Endometrial microvascular endothelial cells (primary cell): Measurements from ENCODE around the gene FAM181A. TPM values are rescaled to one million over a fixed set of nuclear protein-coding genes. Genes with fewer than 3 reads are reported as not detected.

ENCODE experiments used
- in situ Hi-C: cut with HindIII; loops from 2 replicates; pipeline ENCODE4 v1.10.0; 2017; ENCODE audit warnings: low sequenced_read_pairs, low pct_unique_long_range_greater_than_20kb; ENCODE audit errors: inconsistent ontology term
- total RNA-seq: library from RNA; depleted of rRNA; stranded (reverse); fragments of >200 nt; gene quantifications from one replicate; pipeline ENCODE4 v1.2.3, GENCODE V29; 2015; ENCODE audit errors: inconsistent ontology term

FAM181A gene
- total RNA-seq, 1 donor from 2014 or later = not detected

DNA sequence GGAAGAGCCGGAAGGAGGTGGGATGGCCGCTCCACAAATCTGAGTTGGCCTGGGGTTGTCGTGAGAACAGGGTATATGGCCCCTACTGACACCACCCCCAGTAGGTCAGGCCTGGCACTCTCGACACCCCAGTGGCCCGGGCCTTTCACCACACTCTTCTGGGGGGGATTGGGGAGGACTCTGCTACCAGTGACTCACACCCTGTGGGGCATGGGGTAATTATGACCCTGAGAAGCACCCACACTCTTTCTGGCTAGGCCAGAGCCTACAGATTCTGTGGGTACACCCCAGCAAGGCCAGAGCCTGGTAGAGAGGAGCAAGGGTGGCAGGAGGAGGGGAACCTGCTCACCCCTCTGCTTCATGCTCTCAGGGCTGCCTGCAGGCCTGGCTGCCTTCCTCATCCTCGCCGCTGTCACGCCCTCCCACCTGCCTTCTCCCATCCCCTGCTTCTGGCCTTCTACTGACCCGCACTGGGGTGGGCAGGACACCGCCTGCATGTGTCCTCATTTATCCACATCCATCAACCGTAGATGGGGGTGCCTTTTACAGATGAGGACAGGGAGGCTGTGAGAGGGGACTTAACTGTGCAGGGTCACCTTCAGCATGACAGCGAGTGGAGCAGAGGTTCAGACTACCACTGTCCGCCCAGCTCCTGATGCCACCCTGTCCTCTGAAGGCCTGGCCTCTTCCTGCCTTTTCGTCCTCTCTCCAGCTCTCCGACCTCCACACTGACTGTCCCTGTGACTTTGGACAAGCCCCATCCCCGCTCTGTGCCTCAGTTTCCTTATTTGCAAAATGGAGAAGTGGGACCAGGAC, 30.8 kb downstream of the FAM181A start:
- in situ Hi-C loops = no loop called here

DNA sequence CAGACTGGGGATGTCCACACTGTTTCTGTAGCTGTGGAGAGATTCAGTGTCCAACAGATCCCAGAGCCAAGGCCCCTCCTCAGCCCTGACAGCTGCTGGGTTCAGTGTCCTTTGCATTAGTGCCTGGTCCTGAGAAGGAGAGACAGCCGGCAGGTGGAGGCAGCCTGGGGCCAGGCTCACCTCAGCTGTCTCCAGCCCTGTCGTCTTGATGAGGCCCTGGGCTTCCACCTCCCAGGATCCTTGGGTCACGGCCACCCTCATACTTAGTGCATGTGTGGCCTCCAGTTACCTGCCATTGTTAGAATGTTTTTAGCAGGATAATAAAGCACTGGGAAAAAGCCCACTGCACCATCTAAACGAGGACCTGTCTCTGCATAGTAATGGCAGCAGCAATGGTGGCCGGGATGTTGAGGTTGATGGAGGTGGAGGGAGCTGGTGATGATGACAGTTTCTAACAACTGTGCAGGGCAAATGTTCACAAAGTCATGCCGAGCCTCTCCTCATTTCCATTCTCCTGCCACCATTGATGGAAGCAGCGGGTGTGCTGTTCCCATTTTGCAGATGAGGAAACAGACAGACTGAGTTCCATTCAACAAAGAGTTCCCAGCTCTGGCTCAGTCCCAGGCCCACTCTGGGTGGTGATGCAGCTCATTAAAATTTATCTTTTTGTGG, 31.6 kb downstream of the FAM181A start:
- in situ Hi-C loops = no loop called here

GRCh38 chr14:93959239-93960107, 32.3 kb downstream of the FAM181A start:
- in situ Hi-C loops = no loop called here

- in situ Hi-C loops = no loop called here
These were observed 32.9 kb downstream of the FAM181A start for GRCh38 chr14:93960108-93960475.

- in situ Hi-C loops = no loop called here
These were observed 33.8 kb downstream of the FAM181A start for GRCh38 chr14:93960774-93961438.

DNA sequence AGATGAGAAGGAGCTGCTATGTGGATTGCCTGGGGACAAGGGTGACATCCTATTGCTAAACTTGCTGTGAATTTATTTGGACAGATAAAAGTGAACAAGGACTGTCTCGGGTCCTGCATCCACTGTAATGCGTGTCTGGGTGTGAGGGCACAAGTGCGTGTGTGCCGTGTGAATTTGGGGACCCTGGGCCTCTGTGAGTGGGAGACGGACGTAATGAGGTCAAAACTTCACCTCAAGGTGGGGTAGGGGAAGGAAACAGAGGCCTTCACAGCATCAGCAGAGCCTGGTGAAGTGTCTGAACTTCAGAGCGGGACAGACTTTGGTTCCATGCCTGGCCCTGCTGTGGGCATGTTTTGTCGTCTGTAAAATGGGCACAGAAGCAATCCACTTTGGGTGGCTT, 34.5 kb downstream of the FAM181A start:
- in situ Hi-C loops = no loop called here

GRCh38 chr14:93962701-93963601, 35.8 kb downstream of the FAM181A start:
- in situ Hi-C loops = no loop called here

- in situ Hi-C loops = no loop called here
These were observed 36.5 kb downstream of the FAM181A start for GRCh38 chr14:93963692-93964091.

- in situ Hi-C loops = no loop called here
These were observed 37.1 kb downstream of the FAM181A start for GRCh38 chr14:93964281-93964680.

- in situ Hi-C loops = no loop called here
These were observed 37.7 kb downstream of the FAM181A start for GRCh38 chr14:93964820-93965286.

- in situ Hi-C loops = no loop called here
These were observed 38.2 kb downstream of the FAM181A start for GRCh38 chr14:93965287-93965821.

DNA sequence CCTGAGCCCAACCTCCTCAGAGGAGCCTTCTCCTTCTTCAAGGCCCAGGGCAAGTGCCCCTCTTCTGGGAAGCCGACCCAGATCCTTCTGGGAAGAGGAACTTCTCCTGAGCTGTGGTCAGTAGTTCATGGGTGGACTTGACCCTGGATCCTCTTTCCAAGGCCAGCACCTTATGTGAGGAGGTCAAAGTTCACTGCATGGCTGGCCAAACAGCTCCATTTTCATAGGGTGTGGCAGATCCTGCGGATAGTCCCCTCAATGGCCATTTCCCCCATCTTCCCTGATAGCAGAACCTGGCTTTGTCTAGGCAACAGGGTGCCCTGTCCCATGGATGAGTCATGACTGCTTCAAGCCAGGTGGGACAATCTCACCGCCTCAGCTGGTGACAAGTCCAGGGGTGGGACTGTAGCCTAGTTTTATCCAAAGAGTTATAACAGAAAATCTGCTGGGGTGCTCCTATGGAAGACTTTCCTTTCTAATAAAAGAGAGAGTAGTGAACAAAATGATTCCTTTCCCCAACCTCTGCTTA, 38.9 kb downstream of the FAM181A start:
- in situ Hi-C loops = no loop called here

DNA sequence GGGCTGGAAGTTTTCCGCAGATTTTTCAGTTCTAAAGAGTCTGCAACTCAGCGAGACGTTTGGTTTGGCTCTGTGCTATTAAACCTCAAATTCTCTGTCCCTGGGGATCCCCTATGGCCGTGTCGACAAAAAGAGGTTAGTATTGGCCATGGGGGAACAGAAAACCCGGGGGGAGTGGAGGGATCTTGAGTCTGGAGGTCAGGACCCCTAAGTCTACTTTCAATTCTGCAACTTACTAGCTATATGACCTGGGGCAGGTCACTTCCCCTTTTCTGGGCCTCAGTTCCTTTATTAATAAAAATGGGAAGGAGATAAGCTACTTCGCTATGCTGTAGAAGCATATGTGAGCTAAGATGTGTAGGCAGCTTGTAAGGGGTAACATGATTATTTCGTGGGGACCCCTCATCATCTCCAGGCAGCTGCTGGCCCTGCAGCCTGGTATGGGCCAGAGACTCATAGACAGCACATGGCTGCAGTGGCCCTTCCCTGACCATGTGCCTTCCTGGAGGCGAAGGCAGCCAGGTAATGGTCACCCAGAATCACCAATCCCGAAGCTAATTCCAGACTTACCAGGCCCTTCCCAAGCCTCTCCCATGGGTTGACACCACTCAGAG, 40.6 kb downstream of the FAM181A start:
- in situ Hi-C loops = no loop called here

DNA sequence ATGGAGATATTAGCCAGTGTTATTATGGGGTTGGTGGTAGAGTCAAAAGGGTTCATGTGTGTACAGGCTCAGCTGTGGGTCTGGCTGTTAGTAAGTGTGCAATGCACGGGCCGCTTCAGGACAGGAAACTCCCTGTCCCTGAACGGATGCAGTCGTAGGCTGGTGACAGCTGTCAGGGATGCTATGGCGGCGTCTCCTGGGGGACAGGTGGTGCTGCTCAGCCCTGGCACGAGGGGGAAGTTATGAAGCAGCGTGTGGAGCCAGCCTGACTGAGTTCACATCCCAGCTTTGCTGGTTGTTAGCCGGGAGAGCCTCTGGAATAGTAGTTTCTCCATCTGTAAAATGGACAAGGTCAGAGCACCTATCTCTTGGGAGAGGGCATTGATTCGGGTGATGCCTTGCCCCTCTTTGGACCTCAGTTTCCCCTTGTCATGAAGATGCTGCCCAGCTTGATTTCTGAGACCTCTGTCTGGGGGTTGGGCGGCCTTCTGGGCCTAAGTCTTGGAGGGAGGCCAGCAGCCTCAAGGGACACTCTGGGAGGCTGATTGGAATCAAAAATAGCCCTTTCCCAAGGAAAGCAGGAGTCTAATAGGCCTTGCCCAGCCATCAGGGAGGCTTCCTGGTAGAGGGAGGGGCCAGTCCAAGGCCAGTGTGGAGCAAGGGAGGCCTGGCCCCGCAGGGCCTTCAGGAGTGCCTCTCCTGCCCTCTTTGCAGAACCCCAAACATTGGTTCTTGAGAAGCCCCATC, 42.1 kb downstream of the FAM181A start:
- in situ Hi-C loops = no loop called here

- in situ Hi-C loops = no loop called here
These were observed 43.4 kb downstream of the FAM181A start for GRCh38 chr14:93970585-93970964.

DNA sequence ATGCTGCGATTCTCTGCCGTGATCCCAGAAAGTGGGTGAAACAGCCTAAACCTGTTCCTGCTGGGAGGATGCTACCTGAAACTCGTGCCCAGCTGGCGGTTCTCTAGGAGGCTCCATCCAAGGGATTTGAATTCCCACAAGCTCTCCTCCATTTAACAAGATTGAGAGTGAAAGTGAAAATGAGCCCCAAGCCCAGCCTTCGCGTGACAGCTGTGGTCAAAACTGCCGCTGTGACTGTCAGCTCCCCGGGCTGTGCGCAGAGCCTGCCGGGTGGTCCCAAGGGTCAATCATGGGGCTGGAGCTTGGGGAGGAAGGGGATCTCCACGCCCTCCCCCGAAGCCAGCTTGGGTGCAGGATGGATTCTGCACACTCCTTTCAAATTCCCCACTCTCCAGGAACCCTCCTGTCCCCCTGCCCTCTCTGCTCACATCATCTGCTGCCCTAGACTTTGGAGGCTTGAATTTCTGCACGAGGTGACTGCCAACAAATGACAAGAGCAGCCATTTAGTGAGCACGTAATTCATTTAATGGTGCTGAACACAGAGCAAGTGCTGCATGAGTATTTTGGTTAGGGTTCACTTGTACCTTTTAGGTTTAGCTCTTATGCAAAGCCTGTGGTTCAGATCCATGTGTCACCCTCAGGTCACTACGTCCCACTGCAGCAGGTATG, 44.0 kb downstream of the FAM181A start:
- in situ Hi-C loops = no loop called here
